Karpas-422 (cell line): ENCODE measurements around the gene CD300LB. TPM values are rescaled to one million over a fixed set of nuclear protein-coding genes. Genes with fewer than 3 reads are reported as not detected.
"Not testable (repeated sequence)": the region's sequence is repeated elsewhere in the genome, so short reads cannot be mapped to it uniquely, and the experiment has no call there.

Experiments used
- DNase-seq: peaks from one replicate; pipeline ENCODE4 v3.0.0-alpha.2; 2015
- H2AFZ ChIP-seq: fragments of 200-600 bp; sonication (generic); 2 replicates; pipeline ENCODE4 v1.6.1; 2014; ENCODE audit warnings: antibody characterized with exemption, low read length, mixed read lengths
- H3K27ac ChIP-seq: fragments of 200-600 bp; sonication (generic); 2 replicates; pipeline ENCODE4 v1.5.1; 2014; ENCODE audit warnings: mild to moderate bottlenecking, low read length, moderate library complexity
- H3K27me3 ChIP-seq: fragments of 200-600 bp; sonication (generic); 2 replicates; pipeline ENCODE4 v1.6.1; 2014; ENCODE audit warnings: low read length, mixed read lengths
- H3K36me3 ChIP-seq: fragments of 200-600 bp; sonication (generic); 2 replicates; pipeline ENCODE4 v1.6.1; 2014; ENCODE audit warnings: low read length, mixed read lengths; ENCODE audit not compliant: insufficient read depth
- H3K4me1 ChIP-seq: fragments of 200-600 bp; sonication (generic); 2 replicates; pipeline ENCODE4 v1.6.1; 2014; ENCODE audit warnings: mild to moderate bottlenecking, low read length, mixed read lengths
- H3K4me2 ChIP-seq: fragments of 200-600 bp; sonication (generic); 2 replicates; pipeline ENCODE4 v1.6.1; 2014; ENCODE audit warnings: low read length, low read depth, mild to moderate bottlenecking; ENCODE audit not compliant: poor library complexity, severe bottlenecking
- H3K4me3 ChIP-seq: fragments of 200-600 bp; sonication (generic); 2 replicates; pipeline ENCODE4 v1.5.1; 2014; ENCODE audit warnings: mild to moderate bottlenecking, antibody characterized with exemption, low read length, mixed read lengths
- H3K79me2 ChIP-seq: fragments of 200-600 bp; sonication (generic); 2 replicates; pipeline ENCODE4 v1.6.1; 2014; ENCODE audit warnings: mild to moderate bottlenecking, low read length, mixed read lengths
- H3K9ac ChIP-seq: fragments of 200-600 bp; sonication (generic); 2 replicates; pipeline ENCODE4 v1.6.0; 2014; ENCODE audit warnings: low read length
- H3K9me2 ChIP-seq: fragments of 200-600 bp; sonication (generic), shearing (Covaris generic); replicated peaks from 2 replicates; pipeline ENCODE4 v1.6.0; 2014; ENCODE audit warnings: mild to moderate bottlenecking, low read length, moderate library complexity; ENCODE audit not compliant: insufficient read depth
- H3K9me3 ChIP-seq: fragments of 300-700, 200-600 bp; sonication (generic); 2 replicates; pipeline ENCODE4 v1.6.1; 2014; ENCODE audit warnings: low read length, mixed read lengths
- H4K20me1 ChIP-seq: fragments of 200-600 bp; sonication (generic); 2 replicates; pipeline ENCODE4 v1.6.1; 2014; ENCODE audit warnings: mild to moderate bottlenecking, antibody characterized with exemption, low read length, low read depth; ENCODE audit not compliant: insufficient read depth
- total RNA-seq: library from RNA; depleted of rRNA; stranded (reverse); fragments of >200 nt; shearing (Covaris generic); gene quantifications from 2 replicates; pipeline ENCODE4 v1.2.3, GENCODE V29; 2014; ENCODE audit warnings: low replicate concordance

The CD300LB gene
- total RNA-seq, 1 experiment from 2014 or later = not detected

GRCh38 chr17:74518413-74518981 is 12.8 kb downstream of the CD300LB start:
- H3K27ac ChIP-seq, H3K9me2 ChIP-seq, H3K27me3 ChIP-seq, H3K79me2 ChIP-seq, H2AFZ ChIP-seq, H3K4me3 ChIP-seq, DNase-seq, H3K4me2 ChIP-seq, H3K36me3 ChIP-seq, H3K9ac ChIP-seq, H4K20me1 ChIP-seq, H3K4me1 ChIP-seq: not testable (repeated sequence)
- peaks cover 16% of the 10 kb centered on the region for H3K9me3 ChIP-seq

- Histone ChIP-seq H3K79me2 (no peaks in the 10 kb centered on the region), H3K9me2 (no peaks in the 10 kb centered on the region), H3K36me3 (no peaks in the 10 kb centered on the region), H3K4me2 (no peak overlapping the region), H4K20me1 (no peaks in the 10 kb centered on the region), H2AFZ (no peak overlapping the region), H3K4me1 (no peaks in the 10 kb centered on the region), H3K4me3 (no peak overlapping the region), H3K9ac (no peak overlapping the region), H3K27ac (no peak overlapping the region), H3K27me3 (no peaks in the 10 kb centered on the region; the same call in 1 of the 2 replicates), H3K9me3 (peaks cover 16% of the 10 kb centered on the region)
- no peak for DNase-seq
Observed at GRCh38 chr17:74516561-74517328, 14.5 kb downstream of the CD300LB start.

GRCh38 chr17:74515941-74516340 is 15.3 kb downstream of the CD300LB start:
- no peak overlapping the region for H3K4me3 ChIP-seq
- no peak overlapping the region for H3K9ac ChIP-seq
- no peaks in the 10 kb centered on the region for H4K20me1 ChIP-seq
- no peaks in the 10 kb centered on the region for H3K79me2 ChIP-seq
- no peak overlapping the region for H3K4me2 ChIP-seq
- H3K9me3 ChIP-seq = peaks cover 16% of the 10 kb centered on the region
- H3K27me3 ChIP-seq = no peaks in the 10 kb centered on the region; the same call in 1 of the 2 replicates
- no peak overlapping the region for H2AFZ ChIP-seq
- no peaks in the 10 kb centered on the region for H3K4me1 ChIP-seq
- no peak for DNase-seq
- no peak overlapping the region for H3K27ac ChIP-seq
- no peaks in the 10 kb centered on the region for H3K9me2 ChIP-seq
- no peaks in the 10 kb centered on the region for H3K36me3 ChIP-seq

- Histone ChIP-seq H3K9me3 (peaks cover 16% of the 10 kb centered on the region), H3K4me3 (no peak overlapping the region), H3K79me2 (no peaks in the 10 kb centered on the region), H3K36me3 (no peaks in the 10 kb centered on the region), H3K27me3 (no peaks in the 10 kb centered on the region; the same call in 1 of the 2 replicates), H3K4me1 (no peaks in the 10 kb centered on the region), H3K27ac (no peak overlapping the region), H2AFZ (no peak overlapping the region), H3K4me2 (no peak overlapping the region), H4K20me1 (no peaks in the 10 kb centered on the region), H3K9me2 (no peaks in the 10 kb centered on the region), H3K9ac (no peak overlapping the region)
- no peak for DNase-seq
Observed at GRCh38 chr17:74514632-74515334, 16.5 kb downstream of the CD300LB start.

- Histone ChIP-seq H3K4me1 (no peaks in the 10 kb centered on the region), H3K27me3 (no peaks in the 10 kb centered on the region; the same call in 1 of the 2 replicates), H2AFZ (no peak overlapping the region), H3K4me3 (no peak overlapping the region), H4K20me1 (no peaks in the 10 kb centered on the region), H3K9me3 (peaks cover 16% of the 10 kb centered on the region), H3K4me2 (no peak overlapping the region), H3K79me2 (no peaks in the 10 kb centered on the region), H3K9ac (no peak overlapping the region), H3K36me3 (no peaks in the 10 kb centered on the region), H3K27ac (no peak overlapping the region), H3K9me2 (no peaks in the 10 kb centered on the region)
- DNase-seq = peak; percentile 74
Observed at GRCh38 chr17:74513987-74514631, 17.2 kb downstream of the CD300LB start.

GRCh38 chr17:74512624-74513091 is 18.6 kb downstream of the CD300LB start:
- Histone ChIP-seq H3K9ac (no peak overlapping the region), H3K4me3 (no peak overlapping the region), H4K20me1 (no peaks in the 10 kb centered on the region), H3K9me3 (peaks cover 16% of the 10 kb centered on the region), H3K79me2 (no peaks in the 10 kb centered on the region), H3K4me2 (no peak overlapping the region), H2AFZ (no peak overlapping the region), H3K36me3 (no peaks in the 10 kb centered on the region), H3K27me3 (no peaks in the 10 kb centered on the region; the same call in 1 of the 2 replicates), H3K27ac (no peak overlapping the region), H3K9me2 (no peaks in the 10 kb centered on the region), H3K4me1 (no peaks in the 10 kb centered on the region)
- DNase-seq = no peak

GRCh38 chr17:74512036-74512435 is 19.2 kb downstream of the CD300LB start:
- no peaks in the 10 kb centered on the region for H4K20me1 ChIP-seq
- no peak overlapping the region for H3K27ac ChIP-seq
- no peaks in the 10 kb centered on the region for H3K36me3 ChIP-seq
- no peaks in the 10 kb centered on the region for H3K4me1 ChIP-seq
- H2AFZ ChIP-seq = no peak overlapping the region
- H3K79me2 ChIP-seq = no peaks in the 10 kb centered on the region
- H3K27me3 ChIP-seq = no peaks in the 10 kb centered on the region; the same call in 1 of the 2 replicates
- H3K9me2 ChIP-seq = no peaks in the 10 kb centered on the region
- no peak overlapping the region for H3K4me2 ChIP-seq
- H3K9me3 ChIP-seq = peaks cover 16% of the 10 kb centered on the region
- no peak for DNase-seq
- H3K4me3 ChIP-seq = no peak overlapping the region
- H3K9ac ChIP-seq = no peak overlapping the region

GRCh38 chr17:74508156-74508555 is 23.1 kb downstream of the CD300LB start:
- H4K20me1 ChIP-seq = no peaks in the 10 kb centered on the region
- H3K4me2 ChIP-seq = no peak overlapping the region
- H3K9ac ChIP-seq = no peak overlapping the region
- no peaks in the 10 kb centered on the region for H3K4me1 ChIP-seq
- H3K79me2 ChIP-seq = no peaks in the 10 kb centered on the region
- H3K9me2 ChIP-seq = no peaks in the 10 kb centered on the region
- no peak overlapping the region for H2AFZ ChIP-seq
- H3K36me3 ChIP-seq = no peaks in the 10 kb centered on the region
- DNase-seq = no peak
- no peak overlapping the region for H3K4me3 ChIP-seq
- no peaks in the 10 kb centered on the region for H3K9me3 ChIP-seq
- H3K27ac ChIP-seq = no peak overlapping the region
- no peaks in the 10 kb centered on the region; the same call in 1 of the 2 replicates for H3K27me3 ChIP-seq
